HG03139 (cell line): ENCODE results near the gene C1orf50.
"Not testable (repeated sequence)": the region's sequence is repeated elsewhere in the genome, so short reads cannot be mapped to it uniquely, and the experiment has no call there.

Experiments
- ATAC-seq: cut with Tn5 transposase; IDR thresholded peaks from one replicate; pipeline ENCODE4 v1.9.1; 2021; ENCODE audit not compliant: unreplicated experiment

The C1orf50 gene

DNA sequence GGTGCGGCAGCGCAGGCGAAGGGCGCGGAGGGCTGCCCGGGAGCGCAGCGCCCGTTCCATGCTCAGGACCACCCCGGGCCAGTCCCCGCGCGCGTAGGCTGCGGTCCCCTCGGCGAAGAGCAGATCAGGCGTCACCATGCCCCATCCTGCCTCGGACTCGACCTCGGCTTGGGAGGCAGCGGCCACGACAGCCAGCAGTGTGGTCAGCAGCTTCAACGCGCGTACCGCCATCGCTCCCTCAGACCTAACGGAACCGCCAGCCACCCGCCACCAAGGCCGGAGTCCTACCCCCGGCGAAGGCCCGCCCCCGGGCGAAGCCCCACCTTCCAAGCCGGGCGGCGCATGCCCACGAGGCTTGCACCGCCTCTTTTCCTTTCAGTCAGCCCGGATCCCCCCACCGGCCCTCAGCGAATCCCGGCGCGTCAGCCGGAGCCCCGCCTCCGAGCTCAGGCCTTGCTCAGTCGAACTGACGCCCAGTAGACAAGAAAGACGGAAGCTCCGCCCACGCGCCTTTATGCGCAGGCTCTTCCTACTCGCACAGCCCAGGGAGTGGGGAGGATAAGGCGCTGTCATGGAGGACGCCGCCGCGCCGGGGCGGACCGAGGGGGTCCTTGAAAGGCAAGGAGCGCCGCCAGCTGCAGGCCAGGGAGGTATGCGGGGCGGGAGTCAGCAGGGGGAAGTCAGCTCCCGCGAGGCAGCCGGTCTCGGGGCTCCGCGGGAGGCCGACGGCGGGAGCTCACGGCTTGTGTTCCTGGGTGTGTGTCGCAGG is at the start of gene C1orf50, which contains the start of gene P3H1:
Gene C1orf50 (plus strand): TSS at position 509 of the 769 bp plus-strand sequence. CDS start 63 bp downstream, at position 572.
Gene P3H1 (minus strand): TSS at position 288 of the 769 bp plus-strand sequence. CDS start 57 bp downstream, at position 231.
- peak; percentile 83 for ATAC-seq

DNA sequence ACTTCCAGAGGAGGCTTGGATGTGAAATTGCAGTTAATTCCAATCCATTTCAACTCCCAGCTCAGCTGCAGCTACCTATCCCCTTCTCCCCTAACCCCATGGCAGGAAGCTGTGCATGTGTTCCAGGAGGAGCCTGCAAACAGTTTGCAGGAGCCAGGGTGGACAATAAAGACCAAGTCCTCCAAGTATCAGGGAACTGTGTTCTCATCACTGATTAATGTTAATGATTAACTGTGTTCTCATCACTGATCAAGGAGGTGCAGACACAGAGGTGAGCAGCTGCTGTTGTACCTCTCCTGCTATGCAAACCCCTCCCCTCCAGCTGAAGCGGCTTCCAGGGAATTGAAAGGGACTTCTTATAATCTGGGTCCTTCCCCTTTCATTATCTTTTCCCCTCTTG is 46.2 kb upstream of the C1orf50 start:
- ATAC-seq = no peak

DNA sequence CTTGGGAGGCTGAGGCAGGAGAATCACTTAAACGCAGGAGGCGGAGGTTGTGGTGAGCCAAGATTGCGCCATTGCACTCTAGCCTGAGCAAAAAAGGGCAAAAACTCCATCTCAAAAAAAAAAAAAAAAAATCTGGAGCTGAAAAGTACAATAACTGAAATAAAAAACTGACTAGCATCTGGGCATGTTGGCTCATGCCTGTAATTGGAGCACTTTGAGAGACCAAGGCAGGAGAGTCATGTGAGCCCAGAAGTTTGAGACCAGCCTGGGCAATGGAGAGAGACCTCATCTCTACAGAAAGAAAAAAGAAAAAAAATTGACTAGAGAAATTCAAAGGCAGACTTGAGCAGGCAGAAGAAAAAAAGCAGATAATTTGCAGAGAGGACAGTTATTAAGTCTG is 45.1 kb upstream of the C1orf50 start:
- ATAC-seq = no peak

DNA sequence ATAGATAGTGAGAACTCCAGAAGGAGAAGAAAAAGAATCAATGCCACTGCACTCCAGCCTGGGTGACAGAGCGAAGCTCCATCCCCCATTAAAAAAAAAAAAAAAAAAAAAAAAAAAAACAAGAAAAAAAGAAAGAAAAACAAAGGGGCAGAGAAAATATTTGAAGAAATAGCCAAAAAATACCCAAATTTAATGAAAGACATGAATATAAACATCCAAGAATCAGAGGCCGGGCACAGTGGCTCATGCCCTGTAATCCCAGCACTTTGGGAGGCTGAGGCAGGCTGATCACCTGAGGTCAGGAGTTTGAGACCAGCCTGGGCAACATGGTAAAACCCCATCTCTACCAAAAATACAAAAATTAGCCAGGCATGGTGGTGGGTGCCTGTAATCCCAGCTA is 44.6 kb upstream of the C1orf50 start:
- ATAC-seq = not testable (repeated sequence)

DNA sequence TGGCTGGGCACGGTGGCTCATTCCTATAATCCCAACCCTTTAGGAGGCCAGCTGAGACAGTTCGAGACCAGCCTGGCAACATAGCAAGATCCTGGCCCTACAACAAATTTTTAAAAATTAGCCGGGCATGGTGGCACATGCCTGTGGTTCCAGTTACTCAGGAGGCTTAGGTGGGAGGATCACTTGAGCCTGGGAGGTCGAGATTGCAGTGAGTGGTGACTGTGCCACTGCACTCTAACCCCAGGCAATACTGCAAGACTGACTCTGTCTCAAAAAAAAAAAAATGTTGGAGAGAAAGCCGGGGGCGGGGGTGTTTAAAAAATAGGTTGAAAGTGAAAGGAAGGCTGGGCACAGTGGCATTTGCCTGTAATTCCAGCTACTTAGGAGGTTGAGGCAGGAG is 43.5 kb upstream of the C1orf50 start:
- no peak for ATAC-seq

DNA sequence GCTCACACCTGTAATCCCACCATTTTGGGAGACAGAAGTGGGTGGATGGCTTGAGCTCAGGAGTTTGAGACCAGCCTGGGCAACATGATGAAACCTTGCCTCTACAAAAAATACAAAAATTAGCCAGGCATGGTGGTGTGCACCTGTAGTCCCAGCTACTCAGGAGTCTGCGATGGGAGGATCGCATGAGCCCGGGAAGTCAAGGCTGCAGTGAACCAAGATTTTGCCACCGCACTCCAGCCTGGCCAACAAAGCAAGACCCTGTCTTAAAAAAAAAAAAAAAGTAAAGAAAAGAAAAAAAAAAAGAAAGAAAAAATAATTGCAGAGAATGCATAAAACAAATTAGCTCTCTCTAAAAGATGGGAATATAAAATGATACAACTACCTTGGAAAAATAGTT is 41.2 kb upstream of the C1orf50 start:
- not testable (repeated sequence) for ATAC-seq

DNA sequence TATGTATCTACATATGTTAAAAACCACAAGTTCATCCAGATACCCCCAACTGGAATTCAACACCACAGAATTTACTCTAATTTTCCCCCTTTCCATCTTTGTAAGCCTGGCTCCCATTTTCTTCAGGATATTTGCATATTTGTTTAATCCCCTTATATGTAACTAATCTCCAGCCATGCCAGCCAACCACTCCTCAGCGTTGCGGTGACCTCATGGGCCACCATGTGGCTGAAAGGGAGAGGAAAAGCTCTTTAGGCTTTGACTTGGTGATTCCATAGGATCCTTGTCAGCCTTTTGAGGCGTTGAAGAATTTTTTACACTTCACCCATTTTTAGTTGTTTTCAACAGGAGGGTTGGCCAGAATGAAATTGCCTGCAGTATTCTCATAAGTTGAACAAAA is 37.0 kb upstream of the C1orf50 start:
- ATAC-seq = no peak

DNA sequence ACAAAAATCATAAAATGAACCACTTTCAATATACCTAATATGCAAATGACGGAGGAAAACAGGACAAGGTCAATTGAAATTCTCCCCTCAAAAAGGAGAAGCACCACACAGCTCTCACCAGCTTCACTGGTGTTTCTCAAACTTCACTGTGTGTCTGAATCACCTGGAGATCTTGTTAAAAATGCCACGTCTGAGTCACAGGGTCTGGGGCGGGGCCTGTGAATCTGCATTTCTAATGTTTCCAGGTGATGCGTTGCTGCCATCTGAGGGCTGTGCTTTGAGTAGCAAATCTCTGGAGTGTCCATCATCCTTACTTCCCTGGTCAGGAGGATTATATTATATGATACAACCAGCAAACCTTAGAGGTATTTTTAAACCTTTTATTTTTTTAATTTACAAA is 36.1 kb upstream of the C1orf50 start:
- no peak for ATAC-seq

DNA sequence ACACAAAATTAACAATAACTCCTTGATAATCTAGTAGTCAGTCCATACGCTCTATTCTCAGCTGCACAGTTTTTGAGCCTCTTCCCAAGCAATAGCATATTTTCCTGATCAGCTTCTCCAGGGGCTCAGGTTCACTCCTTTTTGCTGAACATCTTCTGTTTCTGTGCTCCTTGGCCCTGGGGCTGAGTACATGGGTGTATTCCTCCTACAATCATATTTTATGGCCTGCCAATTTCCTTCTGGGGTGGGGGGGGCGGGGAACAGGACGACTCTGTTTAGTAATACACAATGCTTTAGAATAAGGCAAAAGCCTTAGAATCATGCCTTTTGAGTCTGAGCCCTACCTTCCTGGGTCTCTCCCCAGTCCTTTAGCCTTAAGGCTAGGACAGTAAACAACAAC is 35.5 kb upstream of the C1orf50 start:
- no peak for ATAC-seq

DNA sequence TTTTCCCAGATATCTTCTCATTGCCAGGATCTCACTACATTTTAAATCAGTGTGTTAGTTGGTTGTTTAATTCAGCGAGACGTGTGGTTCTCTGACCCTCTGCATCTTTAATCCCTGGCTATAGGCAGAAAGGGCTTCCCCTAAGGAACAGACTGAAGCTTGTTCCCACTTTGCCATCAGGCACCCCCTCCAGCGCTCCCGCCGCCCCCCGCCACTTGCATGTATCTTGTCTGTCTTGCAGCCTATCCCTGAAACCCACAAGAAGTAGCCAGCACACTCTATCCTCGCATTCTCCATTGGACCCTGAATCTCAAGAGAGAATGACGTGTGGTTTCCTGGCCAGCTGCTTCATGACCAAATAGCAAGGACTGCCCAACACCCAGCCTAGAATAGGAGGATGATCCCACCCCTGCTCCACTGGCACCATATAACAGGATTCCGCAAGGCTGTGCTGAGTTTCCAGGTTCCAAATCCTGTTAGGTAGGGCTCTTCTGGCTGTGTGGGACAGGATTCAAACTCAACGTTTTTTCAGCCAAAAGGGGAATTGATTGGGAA is 34.8 kb upstream of the C1orf50 start:
- no peak for ATAC-seq

DNA sequence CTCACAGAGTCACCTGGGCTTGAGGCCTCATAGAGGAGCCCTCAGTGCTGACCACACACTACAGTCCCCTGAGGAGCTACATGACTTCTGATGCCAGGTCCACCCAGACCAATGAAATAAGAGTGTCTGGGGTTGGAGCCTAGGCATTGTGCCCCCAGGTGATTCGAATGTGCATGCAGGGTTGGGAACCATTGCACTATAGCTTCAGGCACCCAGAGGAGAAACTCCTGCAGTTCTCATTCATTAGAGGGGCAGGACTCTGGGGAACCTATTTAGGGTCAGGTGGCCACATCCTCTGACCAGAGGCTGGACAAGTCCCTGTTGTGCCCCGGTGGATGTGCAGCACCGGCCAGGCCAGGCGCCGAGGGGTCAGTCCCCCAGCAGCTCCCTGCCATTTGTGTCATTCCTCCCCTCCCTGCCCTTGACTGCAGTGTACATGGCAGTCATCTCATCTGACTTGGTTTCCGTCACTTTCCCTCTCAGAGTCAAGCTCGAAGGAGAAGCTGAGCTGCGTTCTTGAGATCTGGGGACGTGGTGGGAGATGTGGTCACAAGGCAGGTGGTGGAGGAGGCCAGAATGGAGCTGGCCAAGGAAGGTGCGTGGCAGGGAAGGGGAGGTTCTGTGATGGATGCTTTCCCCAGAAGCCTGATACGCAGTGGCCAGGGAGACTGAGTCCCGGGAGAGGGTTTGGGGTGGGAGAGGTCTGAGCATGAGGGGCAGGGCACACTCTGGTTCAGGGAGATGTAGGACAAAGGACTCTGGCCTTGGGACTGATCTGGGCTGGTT is 33.4 kb upstream of the C1orf50 start:
- no peak for ATAC-seq

DNA sequence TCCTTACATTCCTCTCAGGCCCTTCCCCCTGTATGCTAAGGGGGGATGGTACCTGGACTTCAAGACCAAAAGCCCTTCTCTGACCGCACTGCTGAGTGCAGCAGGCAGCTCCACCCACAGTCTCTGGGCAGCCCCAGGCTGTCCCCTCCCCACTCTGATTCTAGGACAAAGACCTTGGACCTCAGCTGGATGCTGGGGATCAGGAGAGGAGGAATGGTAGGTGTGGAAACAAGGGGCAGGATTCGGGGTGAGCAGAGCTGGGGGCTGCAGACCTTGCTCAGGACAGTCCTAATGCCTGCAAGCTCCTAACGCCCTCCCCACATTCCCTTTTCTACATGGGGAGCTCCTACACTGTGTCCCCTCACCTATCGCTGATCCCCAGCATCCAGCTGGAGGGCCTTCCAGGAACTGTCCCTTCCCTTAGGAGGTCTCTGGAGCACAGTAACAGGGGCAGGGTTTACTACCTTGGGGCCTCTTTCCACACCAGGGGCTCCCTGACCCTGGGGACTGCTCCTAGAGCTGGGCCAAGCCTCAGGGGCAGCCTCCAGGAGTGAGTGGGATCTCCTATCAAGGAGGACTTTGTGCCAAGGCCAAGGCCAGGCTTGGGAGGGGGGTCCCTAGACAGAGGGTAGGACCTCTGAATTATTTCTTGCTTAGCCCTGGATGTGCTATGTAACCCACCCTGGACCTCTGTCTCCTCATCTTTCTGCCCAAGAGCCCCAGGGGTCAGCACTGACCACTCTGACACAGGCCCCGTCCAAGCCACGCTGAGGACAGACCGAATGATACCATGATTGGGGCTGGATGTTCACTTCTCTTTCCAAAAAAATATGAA is 32.6 kb upstream of the C1orf50 start:
- ATAC-seq = no peak

DNA sequence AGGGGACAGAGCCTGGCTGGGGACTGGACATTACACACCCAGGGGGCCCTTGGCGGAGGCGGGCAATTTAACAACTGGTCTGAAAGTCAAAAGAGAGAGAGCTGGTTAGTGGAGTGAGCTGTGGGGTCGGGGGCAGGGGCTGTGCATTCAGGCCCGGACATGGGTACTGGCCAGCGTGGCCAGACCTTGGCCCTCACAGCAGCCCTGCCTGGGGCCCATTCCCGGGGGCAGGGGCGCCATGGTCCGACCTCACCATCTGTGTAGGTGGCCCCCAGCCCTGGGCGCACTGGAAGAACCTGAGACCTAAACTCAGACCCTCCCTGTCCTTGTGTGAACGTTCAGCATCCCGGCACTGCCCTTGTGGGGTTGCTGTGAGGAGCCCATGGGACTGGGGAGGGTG is 32.0 kb upstream of the C1orf50 start:
- no peak for ATAC-seq

DNA sequence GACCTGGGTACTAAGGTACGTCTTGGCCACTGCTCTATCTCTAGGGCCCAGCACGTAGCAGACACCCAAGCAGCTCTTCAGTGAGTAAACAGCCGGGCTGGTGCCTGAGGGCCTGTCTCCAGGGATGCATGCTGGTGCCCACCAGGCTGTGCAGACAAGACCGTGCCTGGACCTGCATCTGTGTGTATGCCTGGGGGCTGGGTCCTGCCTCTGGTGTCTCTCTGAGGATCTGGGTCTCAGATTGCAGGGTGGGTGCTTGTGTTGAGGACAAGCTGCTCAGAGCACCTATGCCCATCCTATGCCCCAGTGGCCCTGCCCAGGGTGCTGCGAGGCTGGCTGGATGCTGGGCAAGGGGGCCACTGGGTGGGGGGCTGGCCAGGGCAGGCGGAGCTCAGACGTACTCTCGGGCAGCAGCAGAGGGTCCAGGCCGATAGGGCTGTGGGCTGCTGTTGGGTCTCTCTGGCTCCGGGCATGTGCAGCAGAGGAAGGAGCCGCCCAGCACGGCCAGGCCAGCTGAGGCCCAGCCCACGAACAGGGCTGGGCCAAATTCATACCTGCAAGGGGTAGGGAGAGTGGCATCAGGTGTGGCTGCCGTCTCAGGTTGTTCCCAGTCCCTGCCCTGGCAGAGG is 31.5 kb upstream of the C1orf50 start:
- ATAC-seq = no peak

DNA sequence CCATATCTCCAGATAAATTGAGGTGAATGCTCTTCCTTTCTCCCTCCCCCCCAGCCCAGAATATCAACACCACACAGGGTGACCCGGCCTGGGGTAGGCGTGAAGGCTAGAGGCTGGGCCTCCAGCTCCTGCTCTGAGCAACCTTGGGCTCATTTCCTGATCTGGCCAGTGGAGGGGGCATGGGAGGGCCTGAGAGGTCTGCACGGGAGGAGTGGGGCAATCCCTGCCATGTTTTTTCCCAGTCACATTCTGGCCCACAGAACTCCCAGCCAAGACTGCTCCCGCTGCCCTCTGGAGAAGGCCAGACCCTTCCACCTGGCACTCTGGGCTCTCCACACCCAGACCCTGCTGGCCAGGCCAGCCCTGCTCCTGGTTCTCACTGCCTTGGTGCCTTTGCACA is 30.9 kb upstream of the C1orf50 start:
- ATAC-seq = no peak

DNA sequence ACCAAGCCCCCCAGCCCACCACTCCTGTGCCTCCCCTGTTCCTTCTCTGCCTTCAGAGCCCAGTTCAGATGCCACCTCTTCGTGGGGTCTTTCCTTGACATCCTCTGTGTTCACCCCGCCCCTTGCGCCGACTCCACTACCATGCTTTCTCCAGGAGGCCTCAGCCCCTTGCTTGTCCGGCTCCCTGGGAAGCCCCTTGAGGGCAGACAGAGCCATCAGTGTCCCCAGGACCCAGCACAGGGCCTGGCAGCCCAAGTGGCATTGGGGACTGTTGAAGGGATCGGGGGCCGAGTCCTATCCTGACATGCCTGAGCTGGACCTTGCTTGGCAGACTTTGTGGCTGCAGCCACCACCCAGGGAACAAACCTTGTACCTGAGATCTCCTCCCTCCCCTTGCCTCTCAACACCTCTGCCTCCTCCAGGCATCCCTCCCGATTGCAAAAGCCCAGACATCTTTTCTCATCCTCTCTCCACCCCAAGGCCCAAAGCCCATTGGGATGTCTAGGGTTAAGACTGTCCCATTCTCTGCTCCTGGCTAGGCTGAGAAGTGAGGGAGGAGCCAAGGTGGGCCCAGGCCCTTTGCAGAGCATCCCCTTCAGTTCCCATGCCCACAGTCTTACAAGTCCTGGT is 30.4 kb upstream of the C1orf50 start:
- no peak for ATAC-seq

DNA sequence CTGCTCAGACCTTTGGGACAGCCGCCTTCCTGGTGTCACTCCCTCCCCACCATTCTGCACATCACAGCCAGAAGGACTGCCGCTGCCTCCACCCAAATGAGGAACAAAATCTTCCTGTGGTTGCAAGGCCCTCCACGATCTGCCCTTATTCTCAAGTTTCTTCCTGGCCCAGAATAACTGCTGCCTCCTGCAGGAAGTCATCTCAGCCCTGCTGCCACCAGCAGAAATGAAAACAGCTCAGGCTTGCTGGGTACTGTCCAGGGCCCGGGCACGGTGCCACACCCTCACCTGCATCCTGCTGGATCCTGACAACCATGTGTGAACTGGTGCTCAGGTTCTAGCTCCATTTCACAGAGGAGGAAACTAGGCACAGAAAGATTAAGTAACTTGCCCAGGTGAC is 29.8 kb upstream of the C1orf50 start:
- no peak for ATAC-seq

DNA sequence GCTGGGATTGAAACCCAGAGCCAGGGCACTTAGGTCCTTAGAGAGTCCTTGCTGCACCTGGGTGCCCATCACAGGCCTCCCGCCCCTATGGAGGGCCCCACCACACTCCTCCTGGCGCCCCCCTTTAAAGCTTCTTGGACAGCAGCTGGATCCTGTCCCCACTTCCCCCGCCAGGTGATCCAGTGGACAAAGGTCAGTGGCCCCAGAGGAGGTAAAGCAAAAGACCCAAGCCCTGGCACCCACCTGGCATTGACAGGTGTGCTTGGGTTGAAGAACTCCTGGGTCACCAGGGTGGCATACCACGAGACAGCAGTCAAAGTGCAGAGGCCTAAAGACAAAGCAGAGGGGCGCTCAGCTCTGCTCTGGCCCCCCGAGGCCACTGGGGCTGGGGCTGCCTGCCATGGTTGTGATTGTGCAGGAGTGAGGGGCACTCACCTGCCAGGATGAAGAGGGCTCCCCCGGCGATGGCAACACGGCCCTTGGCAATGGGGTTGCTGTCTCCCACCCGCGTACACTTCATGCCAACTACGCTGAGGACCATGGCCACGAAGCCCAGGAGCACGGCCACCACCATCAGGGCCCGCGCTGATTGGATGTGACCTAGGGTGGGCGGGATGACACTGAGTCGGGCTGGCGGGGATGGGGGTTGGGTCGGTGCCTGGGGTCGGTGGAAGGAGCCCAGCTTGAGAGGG is 28.9 kb upstream of the C1orf50 start:
- no peak for ATAC-seq

DNA sequence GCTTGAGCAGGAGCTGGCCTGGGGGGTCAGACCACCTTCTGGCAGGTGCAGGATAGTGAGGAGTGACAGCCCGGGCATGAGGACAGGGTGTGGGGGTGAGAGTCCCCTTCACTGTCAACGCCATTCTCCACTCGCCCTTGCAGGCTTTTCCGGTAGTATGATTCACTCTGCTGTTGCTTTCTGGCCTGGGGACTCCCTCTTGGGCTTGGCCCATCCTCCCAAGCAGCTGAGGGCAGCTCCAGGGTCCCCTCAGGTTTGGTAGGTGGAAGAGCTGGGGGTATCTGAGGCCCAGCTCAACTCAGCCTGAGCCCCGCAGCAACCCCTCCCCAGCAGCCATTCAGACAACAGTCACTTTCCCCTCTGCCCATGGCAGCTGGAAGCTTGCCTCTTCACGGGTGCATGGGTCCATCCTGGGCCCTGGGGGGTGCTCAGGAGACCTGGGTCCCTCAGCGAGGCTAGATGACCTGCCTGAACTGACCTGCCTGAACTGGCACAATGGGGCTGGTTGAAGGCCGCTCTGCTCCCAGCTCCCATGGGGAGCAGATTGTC is 28.3 kb upstream of the C1orf50 start:
- ATAC-seq = no peak
